Right lobe of liver (tissue), 4 donors: ENCODE results near the gene ST8SIA5.

Source experiments
- CTCF ChIP-seq, 4 donors: fragments of 200-600 bp in 3 of 4; fragments of 450-650 bp in 1 of 4; IDR thresholded peaks; one replicate each; pipeline versions ENCODE4 v1.5.1 to v1.8.0; 2016 to 2022; ENCODE audit warnings: antibody characterized with exemption in 4 of 4, mild to moderate bottlenecking in 2 of 4
- POLR2A ChIP-seq: fragments of 450-650 bp; IDR thresholded peaks from one replicate; pipeline ENCODE4 v1.6.1; 2017; ENCODE audit warnings: antibody characterized with exemption, mild to moderate bottlenecking
- donor health status: DM: no; HTN: no; CAD: no.
- donor health status: DM: no; HTN: no; CAD: no.
- donor health status: DM: no; HTN: yes; CAD: no.

DNA sequence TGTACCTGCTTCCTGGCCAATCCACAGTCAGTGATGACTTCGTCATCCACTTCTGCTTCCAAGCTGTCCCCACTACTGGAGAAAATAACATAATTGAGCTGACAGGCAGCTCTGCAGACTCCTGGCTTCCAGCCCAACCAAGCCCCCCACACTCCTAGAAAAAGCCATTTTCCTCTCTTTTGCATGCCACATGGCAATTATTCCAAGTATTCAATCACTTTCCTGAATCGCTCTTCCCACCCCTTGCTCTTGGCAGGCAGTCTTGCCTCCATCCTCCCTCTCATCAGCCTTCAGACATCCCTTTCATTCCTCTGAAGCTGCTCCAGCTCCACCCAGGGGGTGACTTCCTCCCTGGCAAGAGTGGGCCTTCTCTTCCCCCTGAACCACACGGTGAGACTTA lies 14.3 kb upstream of the ST8SIA5 start:
- TF ChIP-seq CTCF (IDR thresholded peaks at IDR 0.05) = no peak
- no peak for TF ChIP-seq POLR2A
